BE2C (cell line): ENCODE data around the gene CPEB1.

Experiments used
- DNase-seq: peaks from one replicate; pipeline ENCODE4 v3.0.0-alpha.2; 2020
- H3K27me3 ChIP-seq: fragments of 250-450 bp; sonication (Bioruptor Pico); 2 replicates; pipeline ENCODE4 v1.5.1; 2020; ENCODE audit warnings: mild to moderate bottlenecking
- H3K36me3 ChIP-seq: fragments of 250-450 bp; sonication (Bioruptor Pico); 2 replicates; pipeline ENCODE4 v1.5.1; 2020; ENCODE audit warnings: mild to moderate bottlenecking
- H3K4me1 ChIP-seq: fragments of 250-450 bp; sonication (Bioruptor Pico); 2 replicates; pipeline ENCODE4 v1.5.1; 2020
- H3K4me3 ChIP-seq: 2 replicates; pipeline ENCODE4 v1.5.1; 2011; ENCODE audit warnings: low read depth, low read length
- H3K9me3 ChIP-seq: fragments of 250-450 bp; sonication (Bioruptor Pico); 2 replicates; pipeline ENCODE4 v1.5.1; 2020
- CTCF ChIP-seq: IDR thresholded peaks from 2 replicates; pipeline ENCODE4 v1.5.1; 2012; ENCODE audit warnings: mild to moderate bottlenecking, low read depth, low read length

Gene CPEB1

GRCh38 chr15:82680200-82681102 is 33.3 kb upstream of the CPEB1 start:
- peak; percentile 61 for DNase-seq
- Histone ChIP-seq H3K4me3 (peak overlapping the region; percentile 63), H3K4me1 (no peaks in the 10 kb centered on the region), H3K36me3 (no peaks in the 10 kb centered on the region), H3K27me3 (0 out of 2 replicates have a peak, but pooled peaks cover 6% of the 10 kb centered on the region), H3K9me3 (no peaks in the 10 kb centered on the region)
- TF ChIP-seq CTCF, result peak; percentile 20; the same call in 1 of the 2 replicates

GRCh38 chr15:82679626-82680199 is 32.5 kb upstream of the CPEB1 start:
- peak overlapping the region; percentile 28 for H3K4me3 ChIP-seq
- no peaks in the 10 kb centered on the region for H3K36me3 ChIP-seq
- DNase-seq, result no peak
- H3K27me3 ChIP-seq, result 0 out of 2 replicates have a peak, but pooled peaks cover 6% of the 10 kb centered on the region
- H3K4me1 ChIP-seq, result no peaks in the 10 kb centered on the region
- no peaks in the 10 kb centered on the region for H3K9me3 ChIP-seq
- no peak for TF ChIP-seq CTCF

GRCh38 chr15:82677720-82678323 is 30.7 kb upstream of the CPEB1 start:
- TF ChIP-seq CTCF, result no peak
- no peaks in the 10 kb centered on the region for H3K9me3 ChIP-seq
- 0 out of 2 replicates have a peak, but pooled peaks cover 6% of the 10 kb centered on the region for H3K27me3 ChIP-seq
- H3K4me1 ChIP-seq, result no peaks in the 10 kb centered on the region
- no peaks in the 10 kb centered on the region for H3K36me3 ChIP-seq
- no peak overlapping the region for H3K4me3 ChIP-seq
- no peak for DNase-seq

- no peaks in the 10 kb centered on the region for H3K4me1 ChIP-seq
- H3K36me3 ChIP-seq, result no peaks in the 10 kb centered on the region
- no peak for TF ChIP-seq CTCF
- no peak for DNase-seq
- H3K9me3 ChIP-seq, result no peaks in the 10 kb centered on the region
- H3K27me3 ChIP-seq, result no peaks in the 10 kb centered on the region
- no peak overlapping the region for H3K4me3 ChIP-seq
Observed at GRCh38 chr15:82674873-82675272, 27.7 kb upstream of the CPEB1 start.

- no peaks in the 10 kb centered on the region for H3K4me1 ChIP-seq
- H3K27me3 ChIP-seq, result no peaks in the 10 kb centered on the region
- H3K4me3 ChIP-seq, result no peak overlapping the region
- H3K9me3 ChIP-seq, result no peaks in the 10 kb centered on the region
- TF ChIP-seq CTCF, result no peak
- DNase-seq, result no peak
- no peaks in the 10 kb centered on the region for H3K36me3 ChIP-seq
Observed at GRCh38 chr15:82670699-82671098, 23.5 kb upstream of the CPEB1 start.
